ENCODE results near the gene CRB1. TPM values are rescaled to one million over a fixed set of nuclear protein-coding genes. Genes with fewer than 3 reads are reported as not detected.

Gene CRB1
- total RNA-seq = not detected in 2 replicates

GRCh38 chr1:197268012-197268411 is at the start of gene CRB1:
CRB1 (plus strand) TSS chr1:197268252; CDS start chr1:197268413, 161 bp downstream.

Other genes starting within 250 kb of the CRB1 start
- gene F13B, start 201.0 kb upstream of the CRB1 start, total RNA-seq = not detected in 2 replicates
- 33.1 and 40.6 TPM in 2 replicates for gene ASPM, start 121.6 kb upstream of the CRB1 start, total RNA-seq
- 4.9 and 11.6 TPM in 2 replicates for gene ZBTB41, start 67.0 kb upstream of the CRB1 start, total RNA-seq

Measured in epithelial cell of umbilical artery (primary cell).